Osteoblast (primary cell): ENCODE data around the gene SPIB. TPM values are rescaled to one million over a fixed set of nuclear protein-coding genes. Genes with fewer than 3 reads are reported as not detected.

Experiments used
- DNase-seq: peaks from one replicate; pipeline ENCODE4 v3.0.0; 2011; ENCODE audit warnings: low spot score, mixed read lengths; ENCODE audit not compliant: insufficient read length; ENCODE audit errors: missing footprints
- H2AFZ ChIP-seq: 2 replicates; pipeline ENCODE4 v1.6.0; 2011; ENCODE audit warnings: mild to moderate bottlenecking, low read length
- H3K27ac ChIP-seq: 2 replicates; pipeline ENCODE4 v1.5.1; 2011; ENCODE audit warnings: mild to moderate bottlenecking, low read depth, low read length, moderate library complexity
- H3K27me3 ChIP-seq: 2 replicates; pipeline ENCODE4 v1.6.0; 2012; ENCODE audit warnings: mild to moderate bottlenecking, control low read depth, inconsistent platforms, low read length, moderate library complexity; ENCODE audit not compliant: insufficient read depth
- H3K36me3 ChIP-seq: 2 replicates; pipeline ENCODE4 v1.5.1; 2011; ENCODE audit warnings: mild to moderate bottlenecking, low read length, control low read depth, moderate library complexity; ENCODE audit not compliant: insufficient read depth
- H3K4me1 ChIP-seq: 2 replicates; pipeline ENCODE4 v1.5.1; 2011; ENCODE audit warnings: mild to moderate bottlenecking, low read length, control low read depth, moderate library complexity; ENCODE audit not compliant: insufficient read depth
- H3K4me2 ChIP-seq: 2 replicates; pipeline ENCODE4 v1.6.0; 2011; ENCODE audit warnings: mild to moderate bottlenecking, low read length; ENCODE audit not compliant: insufficient read depth
- H3K4me3 ChIP-seq: fragments of 200-600 bp; sonication (generic); 3 replicates; pipeline ENCODE4 v1.5.1; 2012; ENCODE audit warnings: mild to moderate bottlenecking, low read length, inconsistent platforms; ENCODE audit not compliant: insufficient read depth
- H3K79me2 ChIP-seq: 2 replicates; pipeline ENCODE4 v1.6.0; 2012; ENCODE audit warnings: mild to moderate bottlenecking, low read length, control low read depth, inconsistent platforms; ENCODE audit not compliant: insufficient read depth
- H3K9me3 ChIP-seq: 2 replicates; pipeline ENCODE4 v1.5.1; 2011; ENCODE audit warnings: low read depth, low read length, control low read depth
- H4K20me1 ChIP-seq: 2 replicates; pipeline ENCODE4 v1.6.0; 2012; ENCODE audit warnings: mild to moderate bottlenecking, low read length, control low read depth; ENCODE audit not compliant: insufficient read depth
- CTCF ChIP-seq: IDR thresholded peaks from 2 replicates; pipeline ENCODE4 v1.5.1; 2011; ENCODE audit warnings: mild to moderate bottlenecking, low read depth, low read length, moderate library complexity; ENCODE audit errors: extremely low read depth
- total RNA-seq: library from RNA; depleted of rRNA; stranded (reverse); fragments of >200 nt; gene quantifications from 2 replicates; pipeline ENCODE4 v1.2.3, GENCODE V29; 2012

The SPIB gene
- total RNA-seq, 1 donor, result 0.36 TPM

DNA sequence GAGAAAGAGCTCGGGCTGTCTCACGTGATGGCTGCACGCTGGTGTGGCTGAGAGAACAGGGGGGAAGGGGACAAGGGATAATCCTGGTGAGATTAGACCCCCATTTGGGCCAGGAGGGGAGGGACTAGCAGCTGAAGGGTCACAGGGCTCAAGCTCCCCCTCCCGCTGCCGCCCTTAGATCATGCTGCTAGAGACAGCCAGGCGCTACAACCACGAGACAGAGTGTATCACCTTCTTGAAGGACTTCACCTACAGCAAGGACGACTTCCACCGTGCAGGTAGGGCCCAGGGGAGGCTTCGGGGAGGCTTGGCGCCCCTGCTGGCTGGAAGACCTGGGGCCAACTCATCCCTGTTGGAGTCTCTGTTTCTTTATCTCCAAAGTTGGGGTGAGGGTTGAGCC, 39.1 kb upstream of the SPIB start:
- Histone ChIP-seq H3K9me3 (no peaks in the 10 kb centered on the region), H3K27ac (no peak overlapping the region), H3K4me1 (peaks cover 8% of the 10 kb centered on the region), H4K20me1 (peaks cover 18% of the 10 kb centered on the region), H3K4me3 (no peak overlapping the region), H3K36me3 (peaks cover 50% of the 10 kb centered on the region), H3K4me2 (no peak overlapping the region), H3K79me2 (peaks cover 5% of the 10 kb centered on the region), H3K27me3 (no peaks in the 10 kb centered on the region), H2AFZ (no peak overlapping the region)
- TF ChIP-seq CTCF, result no peak
- no peak for DNase-seq

DNA sequence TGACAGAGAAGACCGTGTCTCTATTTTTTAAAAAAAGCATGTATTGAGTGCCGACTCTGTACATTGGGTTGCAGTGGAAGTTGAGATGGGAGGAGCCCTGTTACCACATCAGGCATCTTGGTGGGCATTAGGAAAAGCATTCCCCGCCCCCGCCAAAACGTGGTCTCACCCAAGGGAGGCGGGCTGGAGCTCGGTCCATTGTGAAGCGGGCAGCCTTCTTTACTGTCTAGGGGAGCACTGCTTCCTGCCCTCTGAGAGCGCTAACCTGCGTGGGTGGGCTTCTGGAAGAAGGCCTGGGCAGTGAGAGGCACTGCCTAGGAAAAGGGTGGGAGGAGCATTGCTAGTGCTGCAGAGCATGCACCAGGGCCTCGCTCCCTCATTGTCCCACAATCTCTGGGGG, 38.6 kb upstream of the SPIB start:
- peaks cover 7% of the 10 kb centered on the region for H3K79me2 ChIP-seq
- TF ChIP-seq CTCF, result no peak
- peaks cover 50% of the 10 kb centered on the region for H3K36me3 ChIP-seq
- H3K9me3 ChIP-seq, result no peaks in the 10 kb centered on the region
- peaks cover 18% of the 10 kb centered on the region for H4K20me1 ChIP-seq
- no peak overlapping the region for H2AFZ ChIP-seq
- H3K4me1 ChIP-seq, result peaks cover 14% of the 10 kb centered on the region
- no peak for DNase-seq
- H3K27ac ChIP-seq, result no peak overlapping the region
- no peak overlapping the region for H3K4me3 ChIP-seq
- H3K4me2 ChIP-seq, result no peak overlapping the region
- H3K27me3 ChIP-seq, result no peaks in the 10 kb centered on the region

GRCh38 chr19:50380751-50381151, 38.0 kb upstream of the SPIB start:
- Histone ChIP-seq H3K27ac (no peak overlapping the region), H3K36me3 (peaks cover 50% of the 10 kb centered on the region), H3K4me2 (no peak overlapping the region), H3K4me3 (no peak overlapping the region), H3K27me3 (no peaks in the 10 kb centered on the region), H4K20me1 (peaks cover 18% of the 10 kb centered on the region), H3K79me2 (peaks cover 11% of the 10 kb centered on the region), H3K4me1 (peaks cover 16% of the 10 kb centered on the region), H2AFZ (no peak overlapping the region), H3K9me3 (no peaks in the 10 kb centered on the region)
- no peak for DNase-seq
- TF ChIP-seq CTCF, result no peak

- DNase-seq, result peak; percentile 64
- peaks cover 18% of the 10 kb centered on the region for H3K79me2 ChIP-seq
- H3K4me3 ChIP-seq, result no peak overlapping the region
- H3K27me3 ChIP-seq, result no peaks in the 10 kb centered on the region
- no peak overlapping the region for H3K4me2 ChIP-seq
- H3K27ac ChIP-seq, result no peak overlapping the region
- peaks cover 13% of the 10 kb centered on the region for H3K4me1 ChIP-seq
- peaks cover 50% of the 10 kb centered on the region for H3K36me3 ChIP-seq
- H4K20me1 ChIP-seq, result peaks cover 15% of the 10 kb centered on the region
- H3K9me3 ChIP-seq, result no peaks in the 10 kb centered on the region
- H2AFZ ChIP-seq, result no peak overlapping the region
- no peak for TF ChIP-seq CTCF
Observed at GRCh38 chr19:50381881-50382729, 36.6 kb upstream of the SPIB start.
